Measurements from ENCODE around the gene DCTN4. TPM values are rescaled to one million over a fixed set of nuclear protein-coding genes. Genes with fewer than 3 reads are reported as not detected.
A peak's percentile ranks its signal among the peaks of the same experiment; 100 is the strongest.

DCTN4 gene
- total and polyA plus RNA-seq, 9 of the 15 experiments (the other 6 are each of a cell fraction or from before 2014, with no cell fraction given): 20.4 to 64.9 (median 49.9) TPM

- H4K20me1 ChIP-seq (replicated peaks; ENCODE audit: control insufficient read depth, insufficient read depth, low read length): no peaks in the 10 kb centered on the region
- TF ChIP-seq ZNF263 (CRISPR knock-in tag; IDR thresholded peaks at IDR 0.05; ENCODE audit: borderline replicate concordance) (0 out of 2 replicates have a peak, but pooled peaks have one; percentile 57), ADNP (tag; IDR thresholded peaks at IDR 0.05) (no peak)
- FAIRE-seq (no peak), DNase-seq (ENCODE audit: extremely low read depth in 1 of 4, low spot score in 3 of 4) (no peak), ATAC-seq (no peak)
- in situ Hi-C loops (cut with MboI) (no loop called here), intact Hi-C loops (cut with micrococcal nuclease) (no loop called here)
- H3K27ac ChIP-seq (ENCODE audit: extremely low read depth, low read depth, low read length): no peak overlapping the region
- H3K4me1 ChIP-seq (replicated peaks in 1 of 2; ENCODE audit: control insufficient read depth in 2 of 2, insufficient read depth in 2 of 2, low read length in 2 of 2): peaks cover under 1 to 2% of the 10 kb centered on the region in 2 experiments; a peak in 3 of 5 replicates
- H3K9ac ChIP-seq (ENCODE audit: insufficient read depth in 1 of 2, low read depth in 2 of 2, low read length in 2 of 2): no peak overlapping the region
- no peaks in the 10 kb centered on the region for H3K36me3 ChIP-seq (ENCODE audit: control insufficient read depth, insufficient read depth, low read length)
- H3K27me3 ChIP-seq (ENCODE audit: control insufficient read depth in 2 of 2, insufficient read depth in 2 of 2, low read length in 2 of 2): peaks cover 20 to 51% of the 10 kb centered on the region in 2 experiments; a peak in 4 of 5 replicates
- no peak overlapping the region for H3K4me2 ChIP-seq (ENCODE audit: insufficient read depth, low read length)
- no peak overlapping the region for H2AFZ ChIP-seq (ENCODE audit: low read depth, low read length)
- H3K79me2 ChIP-seq (ENCODE audit: control insufficient read depth, insufficient read depth, low read length): no peaks in the 10 kb centered on the region
- POLR2A ChIA-PET: interaction anchor here (0.7 to 1.4 kb wide), 3 partner anchors 26 to 79 kb away, joined by 3 to 4 read pairs (median 3); no protein-coding TSS in a partner anchor
- under 1% methylated on average over 9 of the region's 10 CpGs for WGBS (ENCODE audit: insufficient coverage, low coverage, missing lambda C conversion rate)
- no peaks in the 10 kb centered on the region for H3K9me1 ChIP-seq (ENCODE audit: control insufficient read depth, insufficient read depth, low read length)
- no TSS peak for BruUV-seq (replicated peaks)
- no peaks in the 10 kb centered on the region for H3K9me3 ChIP-seq (replicated peaks; ENCODE audit: control insufficient read depth, insufficient read depth, low read depth, low read length)
- CTCF ChIA-PET (ENCODE audit: low intra/inter-chr PET ratio): no interaction called here
- H3K4me3 ChIP-seq: no peak overlapping the region
Observed at GRCh38 chr5:150661821-150662596, 96.8 kb downstream of the DCTN4 start.

GRCh38 chr5:150661086-150661485, 97.7 kb downstream of the DCTN4 start, which contains the start of gene MYOZ3:
Gene MYOZ3, plus strand, starts transcription at chr5:150661251. Its CDS starts 1,691 bp downstream, at chr5:150662942.
- peak within 1 kb of the TSS in 1 of 2 experiments; percentile 32; a peak in 2 of 4 replicates for H3K9ac ChIP-seq (ENCODE audit: insufficient read depth in 1 of 2, low read depth in 2 of 2, low read length in 2 of 2)

More at GRCh38 chr5:150661086-150661485, 97.7 kb downstream of the DCTN4 start, which contains the start of gene MYOZ3:
- H3K27ac ChIP-seq (ENCODE audit: extremely low read depth, low read depth, low read length): no peak within 1 kb of the TSS
- POLR2A ChIA-PET: interaction anchor here (0.8 to 1.4 kb wide), 2 partner anchors 27 to 37 kb away, joined by 4 to 5 read pairs; no protein-coding TSS in a partner anchor
- CTCF ChIA-PET (ENCODE audit: low intra/inter-chr PET ratio): no interaction called here
- no peak within 1 kb of the TSS for H2AFZ ChIP-seq (ENCODE audit: low read depth, low read length)
- no peaks in the 10 kb centered on the region for H3K9me1 ChIP-seq (ENCODE audit: control insufficient read depth, insufficient read depth, low read length)
- H4K20me1 ChIP-seq (replicated peaks; ENCODE audit: control insufficient read depth, insufficient read depth, low read length): no peaks in the 10 kb centered on the region
- peaks cover 6 to 9% of the 10 kb centered on the region in 2 experiments; a peak in 4 of 5 replicates for H3K4me1 ChIP-seq (replicated peaks in 1 of 2; ENCODE audit: control insufficient read depth in 2 of 2, insufficient read depth in 2 of 2, low read length in 2 of 2)
- H3K36me3 ChIP-seq (ENCODE audit: control insufficient read depth, insufficient read depth, low read length): no peaks in the 10 kb centered on the region
- FAIRE-seq: no peak
- BruUV-seq (replicated peaks): no TSS peak
- H3K4me2 ChIP-seq (ENCODE audit: insufficient read depth, low read length): no peak within 1 kb of the TSS
- no peaks in the 10 kb centered on the region for H3K9me3 ChIP-seq (replicated peaks; ENCODE audit: control insufficient read depth, insufficient read depth, low read depth, low read length)
- peaks cover 18 to 47% of the 10 kb centered on the region in 2 experiments; a peak in 4 of 5 replicates for H3K27me3 ChIP-seq (ENCODE audit: control insufficient read depth in 2 of 2, insufficient read depth in 2 of 2, low read length in 2 of 2)
- no peaks in the 10 kb centered on the region for H3K79me2 ChIP-seq (ENCODE audit: control insufficient read depth, insufficient read depth, low read length)
- intact Hi-C loops (cut with micrococcal nuclease) (no loop called here), in situ Hi-C loops (cut with MboI) (no loop called here)
- no peak for ATAC-seq
- WGBS (ENCODE audit: insufficient coverage, low coverage, missing lambda C conversion rate): 2% methylated on average over 7 of the region's 7 CpGs
- no peak for DNase-seq (ENCODE audit: extremely low read depth in 1 of 4, low spot score in 3 of 4)
- no peak within 1 kb of the TSS for H3K4me3 ChIP-seq
